Activated CD4-positive, alpha-beta T cell treated with anti-CD3 and anti-CD28 coated beads, Interleukin-2, Interleukin-4, amounts not matched to agents 100 ng/mL and 50 ng/mL, durations not matched to agents 16 hours and 8 hours (primary cell): ENCODE data around the gene SEC24D.
"Not testable (repeated sequence)": the region's sequence is repeated elsewhere in the genome, so short reads cannot be mapped to it uniquely, and the experiment has no call there.

Experiments used
- DNase-seq: peaks from one replicate; pipeline ENCODE4 v3.0.0-alpha.2; 2020; ENCODE audit warnings: low spot score

Gene SEC24D

GRCh38 chr4:118835571-118836300 lies at the start of gene SEC24D:
Gene SEC24D, minus strand, starts transcription at chr4:118836126. Its CDS starts 2,430 bp downstream, at chr4:118833696.
- peak; percentile 87 for DNase-seq

GRCh38 chr4:118884716-118885115 lies 48.8 kb upstream of the SEC24D start:
- DNase-seq = no peak

GRCh38 chr4:118883861-118884260 lies 47.9 kb upstream of the SEC24D start:
- peak; percentile 5 for DNase-seq

- DNase-seq = no peak
Measured at GRCh38 chr4:118881512-118882146, 45.7 kb upstream of the SEC24D start.

GRCh38 chr4:118879409-118879808 lies 43.5 kb upstream of the SEC24D start:
- no peak for DNase-seq

- not testable (repeated sequence) for DNase-seq
Measured at GRCh38 chr4:118878507-118878906, 42.6 kb upstream of the SEC24D start.

GRCh38 chr4:118877797-118878196 lies 41.9 kb upstream of the SEC24D start:
- no peak for DNase-seq

- no peak for DNase-seq
Measured at GRCh38 chr4:118872181-118872580, 36.3 kb upstream of the SEC24D start.

- peak; percentile 16 for DNase-seq
Measured at GRCh38 chr4:118869808-118870342, 33.9 kb upstream of the SEC24D start.

GRCh38 chr4:118867311-118868067 lies 31.6 kb upstream of the SEC24D start:
- no peak for DNase-seq

- no peak for DNase-seq
Measured at GRCh38 chr4:118866442-118866841, 30.5 kb upstream of the SEC24D start.

GRCh38 chr4:118865091-118865708 lies 29.3 kb upstream of the SEC24D start:
- DNase-seq = peak; percentile 39

GRCh38 chr4:118858779-118859178 lies 22.9 kb upstream of the SEC24D start:
- no peak for DNase-seq

- DNase-seq = no peak
Measured at GRCh38 chr4:118857760-118858159, 21.8 kb upstream of the SEC24D start.

- peak; percentile 52 for DNase-seq
Measured at GRCh38 chr4:118850488-118851173, 14.7 kb upstream of the SEC24D start.

GRCh38 chr4:118849867-118850487 lies 14.1 kb upstream of the SEC24D start:
- no peak for DNase-seq

- DNase-seq = no peak
Measured at GRCh38 chr4:118848901-118849300, 13.0 kb upstream of the SEC24D start.

- no peak for DNase-seq
Measured at GRCh38 chr4:118848242-118848641, 12.3 kb upstream of the SEC24D start.

- no peak for DNase-seq
Measured at GRCh38 chr4:118846979-118847378, 11.1 kb upstream of the SEC24D start.

GRCh38 chr4:118845552-118846050 lies 9.7 kb upstream of the SEC24D start:
- DNase-seq = no peak

- no peak for DNase-seq
Measured at GRCh38 chr4:118843237-118843636, 7.3 kb upstream of the SEC24D start.
